ENCODE results near the gene UBE2L3. TPM values are rescaled to one million over a fixed set of nuclear protein-coding genes. Genes with fewer than 3 reads are reported as not detected.

Gene UBE2L3
- total RNA-seq, 4 donors from 2014 or later, result 40.5 to 94.4 (median 60.0) TPM

- no peak for ATAC-seq
- 81 to 96% methylated on average over 3 to 5 of the region's 6 CpGs for WGBS, 2 donors (ENCODE audit: low coverage in 1 of 2)
Measured at GRCh38 chr22:21599053-21599893, 31.8 kb downstream of the UBE2L3 start.

GRCh38 chr22:21602579-21602978, 35.1 kb downstream of the UBE2L3 start:
- 90% methylated on average over 1 to 2 of the region's 6 CpGs for WGBS, 2 donors (ENCODE audit: low coverage in 1 of 2)
- Histone ChIP-seq H3K36me3 (no peaks in the 10 kb centered on the region), H3K4me3 (no peak overlapping the region), H3K9me3 (no peaks in the 10 kb centered on the region), H3K4me1 (peaks cover 0 to 45% (median 0%) of the 10 kb centered on the region in 3 donors), H3K27me3 (no peaks in the 10 kb centered on the region), H3K27ac (no peak overlapping the region)
- TF ChIP-seq POLR2A (IDR thresholded peaks at IDR 0.05), result no peak
- no peak for TF ChIP-seq EP300 (IDR thresholded peaks at IDR 0.05)
- TF ChIP-seq CTCF (IDR thresholded peaks at IDR 0.05), result no peak
- TF ChIP-seq POLR2AphosphoS5 (IDR thresholded peaks at IDR 0.05), result no peak
- no peak for ATAC-seq

More at GRCh38 chr22:21599053-21599893, 31.8 kb downstream of the UBE2L3 start:
- no peak overlapping the region for H3K27ac ChIP-seq
- H3K4me1 ChIP-seq, result peaks cover 0 to 33% (median 4%) of the 10 kb centered on the region in 3 donors
- peaks cover 0 to 32% of the 10 kb centered on the region in 2 donors for H3K36me3 ChIP-seq
- no peak overlapping the region for H3K4me3 ChIP-seq
- H3K9me3 ChIP-seq, result no peaks in the 10 kb centered on the region
- TF ChIP-seq POLR2AphosphoS5 (IDR thresholded peaks at IDR 0.05) (no peak), POLR2A (IDR thresholded peaks at IDR 0.05) (no peak), CTCF (IDR thresholded peaks at IDR 0.05) (no peak), EP300 (IDR thresholded peaks at IDR 0.05) (no peak)
- no peaks in the 10 kb centered on the region for H3K27me3 ChIP-seq

GRCh38 chr22:21603973-21604372, 36.5 kb downstream of the UBE2L3 start:
- Histone ChIP-seq H3K4me1 (peaks cover 0 to 41% (median 0%) of the 10 kb centered on the region in 3 donors), H3K36me3 (no peaks in the 10 kb centered on the region), H3K4me3 (no peak overlapping the region), H3K9me3 (no peaks in the 10 kb centered on the region), H3K27me3 (no peaks in the 10 kb centered on the region), H3K27ac (no peak overlapping the region)
- TF ChIP-seq CTCF (IDR thresholded peaks at IDR 0.05) (no peak), EP300 (IDR thresholded peaks at IDR 0.05) (no peak), POLR2AphosphoS5 (IDR thresholded peaks at IDR 0.05) (no peak)
- ATAC-seq, result no peak
- WGBS, 2 donors (ENCODE audit: low coverage in 1 of 2), result 78 to 79% methylated on average over 4 to 6 of the region's 9 CpGs

- no peak for ATAC-seq
- Histone ChIP-seq H3K27ac (no peak overlapping the region), H3K4me3 (no peak overlapping the region), H3K27me3 (no peaks in the 10 kb centered on the region), H3K4me1 (peaks cover 0 to 28% (median 0%) of the 10 kb centered on the region in 3 donors), H3K9me3 (no peaks in the 10 kb centered on the region), H3K36me3 (peaks cover 0 to 13% of the 10 kb centered on the region in 2 donors)
- TF ChIP-seq POLR2A (IDR thresholded peaks at IDR 0.05) (no peak), EP300 (IDR thresholded peaks at IDR 0.05) (no peak), POLR2AphosphoS5 (IDR thresholded peaks at IDR 0.05) (no peak), CTCF (IDR thresholded peaks at IDR 0.05) (no peak)
- WGBS, 2 donors (ENCODE audit: low coverage in 1 of 2), result 100% methylated on average over 1 of the region's 7 CpGs; no CpG with 5 or more reads in 1 of the 2 donors
Measured at GRCh38 chr22:21605887-21606564, 38.5 kb downstream of the UBE2L3 start.

Data from gastroesophageal sphincter (tissue), 4 donors.